NB4 (cell line): ENCODE results near the gene PLCB4.

Experiments
- DNase-seq: peaks from one replicate; pipeline ENCODE4 v3.0.0; 2010; ENCODE audit warnings: low read depth
- H3K4me3 ChIP-seq: one replicate; pipeline ENCODE4 v1.5.1; 2011; ENCODE audit warnings: mild to moderate bottlenecking, low read depth, low read length, moderate library complexity
- MYC ChIP-seq: IDR thresholded peaks from 2 replicates; pipeline ENCODE4 v1.6.1; 2011; ENCODE audit warnings: low read depth, low read length
- POLR2A ChIP-seq: IDR thresholded peaks from 2 replicates; pipeline ENCODE4 v1.6.1; 2011; ENCODE audit warnings: mild to moderate bottlenecking; ENCODE audit not compliant: insufficient read length; ENCODE audit errors: extremely low read depth
- TF ChIP-seq, protein P1 (sequence below): IDR thresholded peaks from one replicate; pipeline ENCODE4 v1.5.1; 2012; ENCODE audit warnings: low read depth, low read length
- TF ChIP-seq, protein P2 (sequence below): IDR thresholded peaks from 2 replicates; pipeline ENCODE4 v1.6.1; 2011; ENCODE audit warnings: low read depth, low read length

Gene PLCB4

DNA sequence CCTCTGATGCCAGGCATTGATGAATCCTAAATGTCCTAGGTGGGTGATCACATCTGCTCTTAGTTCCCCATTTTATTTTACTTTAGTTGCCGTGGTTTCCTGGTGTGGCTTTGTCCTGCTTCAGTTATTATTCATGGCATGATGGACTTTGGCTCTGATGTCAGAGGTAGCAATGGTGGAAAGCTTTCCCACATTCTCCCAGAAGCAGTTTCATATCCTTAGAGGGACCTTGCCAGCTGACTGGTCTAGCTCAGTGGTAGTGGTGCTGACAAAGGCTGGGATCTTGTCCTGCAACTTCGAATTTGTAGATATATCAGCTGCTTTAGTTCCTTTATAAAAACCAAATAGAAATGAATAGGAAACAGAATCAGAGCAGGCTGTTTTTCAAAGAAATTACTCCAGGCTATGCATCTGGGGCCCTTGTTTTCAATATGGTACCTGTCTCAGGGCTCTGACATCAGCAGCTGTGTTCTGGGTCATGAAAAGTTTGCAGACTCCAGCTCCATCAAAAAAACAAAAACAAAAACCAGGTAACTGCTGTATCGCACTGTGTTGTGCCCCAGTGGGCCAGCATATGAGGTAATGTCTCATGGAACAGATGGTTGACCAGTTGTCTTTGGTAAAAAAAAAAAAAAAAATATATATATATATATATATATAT is 133.7 kb downstream of the PLCB4 start:
- no peak for TF ChIP-seq POLR2A
- no peak for TF ChIP-seq MYC
- TF ChIP-seq, protein P1, sequence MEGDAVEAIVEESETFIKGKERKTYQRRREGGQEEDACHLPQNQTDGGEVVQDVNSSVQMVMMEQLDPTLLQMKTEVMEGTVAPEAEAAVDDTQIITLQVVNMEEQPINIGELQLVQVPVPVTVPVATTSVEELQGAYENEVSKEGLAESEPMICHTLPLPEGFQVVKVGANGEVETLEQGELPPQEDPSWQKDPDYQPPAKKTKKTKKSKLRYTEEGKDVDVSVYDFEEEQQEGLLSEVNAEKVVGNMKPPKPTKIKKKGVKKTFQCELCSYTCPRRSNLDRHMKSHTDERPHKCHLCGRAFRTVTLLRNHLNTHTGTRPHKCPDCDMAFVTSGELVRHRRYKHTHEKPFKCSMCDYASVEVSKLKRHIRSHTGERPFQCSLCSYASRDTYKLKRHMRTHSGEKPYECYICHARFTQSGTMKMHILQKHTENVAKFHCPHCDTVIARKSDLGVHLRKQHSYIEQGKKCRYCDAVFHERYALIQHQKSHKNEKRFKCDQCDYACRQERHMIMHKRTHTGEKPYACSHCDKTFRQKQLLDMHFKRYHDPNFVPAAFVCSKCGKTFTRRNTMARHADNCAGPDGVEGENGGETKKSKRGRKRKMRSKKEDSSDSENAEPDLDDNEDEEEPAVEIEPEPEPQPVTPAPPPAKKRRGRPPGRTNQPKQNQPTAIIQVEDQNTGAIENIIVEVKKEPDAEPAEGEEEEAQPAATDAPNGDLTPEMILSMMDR = no peak
- TF ChIP-seq, protein P2, sequence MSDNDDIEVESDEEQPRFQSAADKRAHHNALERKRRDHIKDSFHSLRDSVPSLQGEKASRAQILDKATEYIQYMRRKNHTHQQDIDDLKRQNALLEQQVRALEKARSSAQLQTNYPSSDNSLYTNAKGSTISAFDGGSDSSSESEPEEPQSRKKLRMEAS = no peak
- no peak for DNase-seq
- H3K4me3 ChIP-seq = no peak overlapping the region

DNA sequence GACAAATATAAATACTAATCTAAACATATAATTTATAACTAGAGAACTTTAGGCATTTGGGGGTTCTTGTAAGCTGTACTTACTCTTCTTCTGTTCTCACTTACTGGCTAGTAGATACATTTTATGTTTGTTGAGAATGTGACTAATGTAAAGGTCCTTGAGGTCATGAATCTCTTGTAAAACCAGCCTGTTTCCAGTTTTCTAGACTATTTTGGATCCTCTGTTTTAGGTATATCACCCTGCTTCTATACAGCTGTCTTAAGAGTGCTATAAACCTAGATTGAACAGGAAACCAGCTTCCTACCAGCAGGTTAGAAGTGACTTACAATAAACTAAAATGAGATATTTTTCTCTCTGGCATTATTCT is 134.2 kb downstream of the PLCB4 start:
- TF ChIP-seq, protein P1 = no peak
- TF ChIP-seq, protein P2 = no peak
- no peak for TF ChIP-seq MYC
- no peak for TF ChIP-seq POLR2A
- no peak overlapping the region for H3K4me3 ChIP-seq
- DNase-seq = no peak

DNA sequence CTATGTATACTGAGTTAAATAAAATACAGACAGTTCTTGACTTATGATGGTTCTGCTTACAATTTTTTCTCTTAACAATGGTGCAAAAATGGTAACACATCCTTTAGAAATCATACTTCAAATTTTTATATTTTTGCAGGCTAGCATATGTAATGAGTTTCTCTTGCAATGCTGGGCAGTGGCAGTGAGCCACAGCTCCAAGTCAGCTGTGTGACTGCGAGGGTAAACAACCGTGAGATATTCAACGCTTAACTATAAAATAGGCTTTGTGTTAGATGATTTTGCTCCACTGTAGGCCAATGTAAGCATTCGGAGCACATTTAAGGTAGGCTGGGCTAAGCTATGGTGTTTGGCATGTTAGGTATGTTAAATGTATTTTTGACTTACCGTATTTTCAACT is 136.1 kb downstream of the PLCB4 start:
- no peak for DNase-seq
- TF ChIP-seq, protein P2 = no peak
- TF ChIP-seq, protein P1 = no peak
- no peak for TF ChIP-seq MYC
- TF ChIP-seq POLR2A = no peak
- H3K4me3 ChIP-seq = no peak overlapping the region

DNA sequence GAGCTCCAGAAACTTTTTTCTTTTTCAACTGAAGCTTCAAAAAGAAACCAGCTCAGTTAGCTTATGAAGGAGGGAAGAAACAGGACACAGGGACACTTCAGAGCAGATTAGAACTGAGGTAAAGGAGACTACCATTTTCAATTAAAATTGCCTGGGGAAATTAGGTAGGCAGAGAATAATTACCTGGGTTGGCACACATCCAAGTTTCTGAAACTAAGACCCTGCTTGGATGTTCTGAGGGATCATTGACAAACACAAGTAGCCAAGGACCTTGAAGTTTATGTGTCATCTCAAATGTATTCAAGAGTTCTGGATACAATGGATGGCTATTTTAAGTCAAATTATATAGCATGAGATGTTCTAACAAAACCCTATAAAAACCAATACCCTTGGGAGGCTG is 137.6 kb downstream of the PLCB4 start:
- no peak for DNase-seq
- TF ChIP-seq, protein P1 = no peak
- TF ChIP-seq, protein P2 = no peak
- TF ChIP-seq POLR2A (no peak), MYC (no peak)

DNA sequence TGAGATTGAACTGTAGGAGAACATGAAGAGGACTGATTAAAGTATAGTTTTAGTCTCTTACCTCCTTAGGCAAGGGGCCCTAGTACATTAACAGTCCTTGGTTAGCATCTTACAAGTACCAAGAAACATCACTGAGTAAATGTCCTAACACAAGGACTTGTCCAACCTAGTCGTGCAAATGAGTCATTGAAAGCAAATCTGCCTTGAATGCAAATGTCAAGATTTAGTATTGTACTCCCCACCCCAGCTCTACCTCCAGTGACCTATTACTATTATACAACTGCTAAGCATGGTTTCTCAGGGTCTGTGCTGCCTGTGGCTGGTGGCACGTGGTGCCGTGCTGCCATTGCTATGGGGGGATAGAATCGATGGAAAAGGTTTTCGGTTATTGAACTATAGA is 138.4 kb downstream of the PLCB4 start:
- TF ChIP-seq, protein P2 = no peak
- TF ChIP-seq MYC (no peak), POLR2A (no peak)
- TF ChIP-seq, protein P1 = no peak
- H3K4me3 ChIP-seq = no peak overlapping the region
- DNase-seq = no peak

More for the DNA sequence above, 137.6 kb downstream of the PLCB4 start:
- no peak overlapping the region for H3K4me3 ChIP-seq
